Sigmoid colon (tissue), 4 donors: Measurements from ENCODE around the gene DIS3L2.

Source experiments
- EP300 ChIP-seq, 4 donors: sonication (generic); formaldehyde crosslinking; IDR thresholded peaks; one replicate each; pipeline ENCODE4 v1.6.1; 2017; ENCODE audit warnings: antibody characterized with exemption in 4 of 4
- POLR2A ChIP-seq, 2 donors: fragments of 450-650 bp; IDR thresholded peaks; one replicate each; pipeline ENCODE4 v1.6.1; 2016; ENCODE audit warnings: antibody characterized with exemption in 2 of 2, mild to moderate bottlenecking in 2 of 2, moderate library complexity in 2 of 2

DNA sequence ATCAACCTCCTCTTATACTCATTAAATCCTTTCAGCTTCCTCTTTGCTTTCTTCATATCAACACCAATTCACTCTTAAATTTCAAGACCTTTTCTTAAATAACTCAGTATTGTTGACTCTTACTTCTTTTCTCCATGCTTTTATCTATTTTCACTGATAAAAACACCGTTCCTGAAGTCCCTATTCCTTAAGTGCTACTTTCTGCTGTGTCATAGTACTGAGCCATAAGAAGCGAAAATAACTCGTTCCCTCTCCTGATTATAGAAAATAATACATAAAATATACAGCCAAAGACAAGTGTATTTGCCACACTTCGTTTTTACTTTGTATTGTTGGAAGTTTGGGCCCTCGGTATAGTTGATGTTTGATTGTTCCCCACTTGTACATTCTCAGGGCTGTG lies 181.0 kb downstream of the DIS3L2 start:
- TF ChIP-seq POLR2A (IDR thresholded peaks at IDR 0.05) (no peak), EP300 (IDR thresholded peaks at IDR 0.05) (no peak)
